Chondrocyte (in vitro differentiated cells): ENCODE results near the gene LMF1. TPM values are rescaled to one million over a fixed set of nuclear protein-coding genes. Genes with fewer than 3 reads are reported as not detected.
A peak's percentile ranks its signal among the peaks of the same experiment; 100 is the strongest.

ENCODE experiments used
- DNase-seq: peaks from one replicate; pipeline ENCODE4 v3.0.0; 2021; ENCODE audit warnings: mixed read lengths, low spot score
- H3K27ac Mint-ChIP-seq: one replicate; pipeline ENCODE4 v1.8.0; 2021; ENCODE audit warnings: mild to moderate bottlenecking, moderate library complexity, mixed read lengths; ENCODE audit not compliant: unreplicated experiment
- H3K27me3 Mint-ChIP-seq: 2 replicates; pipeline ENCODE4 v1.8.0; 2021; ENCODE audit warnings: low read depth, mixed read lengths
- H3K36me3 Mint-ChIP-seq: 2 replicates; pipeline ENCODE4 v1.8.0; 2021; ENCODE audit warnings: low read depth, mixed read lengths
- H3K4me1 Mint-ChIP-seq: 2 replicates; pipeline ENCODE4 v1.8.0; 2021; ENCODE audit warnings: low read depth, mild to moderate bottlenecking, mixed read lengths
- H3K4me3 Mint-ChIP-seq: one replicate; pipeline ENCODE4 v1.8.0; 2021; ENCODE audit warnings: mild to moderate bottlenecking, moderate library complexity, mixed read lengths; ENCODE audit not compliant: unreplicated experiment
- H3K9me3 Mint-ChIP-seq: 2 replicates; pipeline ENCODE4 v1.8.0; 2021; ENCODE audit warnings: low read depth, mixed read lengths
- CTCF ChIP-seq: fragments of 200-600 bp; sonication (generic); IDR thresholded peaks from 2 replicates; pipeline ENCODE4 v1.5.0; 2021; ENCODE audit warnings: antibody characterized with exemption, mild to moderate bottlenecking, moderate library complexity
- total RNA-seq: library from RNA; stranded (reverse); gene quantifications from 3 replicates; pipeline ENCODE4 v1.2.1, GENCODE V29; 2021

Gene LMF1
- total RNA-seq, 1 donor from 2014 or later: 21.6 TPM

DNA sequence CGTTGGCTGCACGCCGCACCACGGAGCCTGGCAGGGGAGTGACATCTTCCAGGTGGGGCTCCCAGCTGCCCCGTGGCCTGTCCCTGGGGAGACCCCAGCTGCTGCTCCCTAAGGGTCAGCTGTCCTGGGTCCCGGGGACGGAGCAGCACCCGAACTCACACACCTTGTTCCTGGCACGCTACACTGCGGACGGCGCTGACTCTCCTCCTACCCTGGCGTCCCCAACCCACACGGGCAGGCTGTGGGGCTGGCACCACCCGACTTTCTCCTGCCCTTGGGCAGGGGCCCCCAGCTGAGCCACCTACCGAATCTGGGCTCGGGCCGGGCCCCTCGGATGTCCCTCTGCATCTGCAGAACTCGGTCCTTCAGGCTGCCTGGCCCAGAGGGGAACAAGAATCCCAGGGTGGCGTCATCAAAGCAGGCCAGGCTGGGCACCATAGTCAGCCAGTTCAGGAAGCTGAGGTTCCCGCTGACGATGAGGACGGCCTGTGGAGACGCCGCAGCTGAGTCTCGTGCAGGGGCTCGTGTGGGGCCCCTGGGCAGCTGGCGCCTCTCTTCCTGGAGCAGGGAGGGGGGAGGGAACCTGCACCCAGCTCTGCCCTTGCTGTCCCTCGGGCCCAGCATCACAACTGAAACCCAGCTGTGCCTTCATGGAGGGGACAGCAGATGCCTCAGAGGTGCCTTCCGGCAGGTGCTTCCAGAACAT lies 99.8 kb downstream of the LMF1 start:
- H3K4me3 Mint-ChIP-seq: no peak overlapping the region
- H3K9me3 Mint-ChIP-seq: no peaks in the 10 kb centered on the region
- peaks cover 14% of the 10 kb centered on the region for H3K36me3 Mint-ChIP-seq
- no peak for TF ChIP-seq CTCF
- DNase-seq: peak; percentile 87
- H3K27me3 Mint-ChIP-seq: no peaks in the 10 kb centered on the region
- no peak overlapping the region for H3K27ac Mint-ChIP-seq
- no peaks in the 10 kb centered on the region for H3K4me1 Mint-ChIP-seq

DNA sequence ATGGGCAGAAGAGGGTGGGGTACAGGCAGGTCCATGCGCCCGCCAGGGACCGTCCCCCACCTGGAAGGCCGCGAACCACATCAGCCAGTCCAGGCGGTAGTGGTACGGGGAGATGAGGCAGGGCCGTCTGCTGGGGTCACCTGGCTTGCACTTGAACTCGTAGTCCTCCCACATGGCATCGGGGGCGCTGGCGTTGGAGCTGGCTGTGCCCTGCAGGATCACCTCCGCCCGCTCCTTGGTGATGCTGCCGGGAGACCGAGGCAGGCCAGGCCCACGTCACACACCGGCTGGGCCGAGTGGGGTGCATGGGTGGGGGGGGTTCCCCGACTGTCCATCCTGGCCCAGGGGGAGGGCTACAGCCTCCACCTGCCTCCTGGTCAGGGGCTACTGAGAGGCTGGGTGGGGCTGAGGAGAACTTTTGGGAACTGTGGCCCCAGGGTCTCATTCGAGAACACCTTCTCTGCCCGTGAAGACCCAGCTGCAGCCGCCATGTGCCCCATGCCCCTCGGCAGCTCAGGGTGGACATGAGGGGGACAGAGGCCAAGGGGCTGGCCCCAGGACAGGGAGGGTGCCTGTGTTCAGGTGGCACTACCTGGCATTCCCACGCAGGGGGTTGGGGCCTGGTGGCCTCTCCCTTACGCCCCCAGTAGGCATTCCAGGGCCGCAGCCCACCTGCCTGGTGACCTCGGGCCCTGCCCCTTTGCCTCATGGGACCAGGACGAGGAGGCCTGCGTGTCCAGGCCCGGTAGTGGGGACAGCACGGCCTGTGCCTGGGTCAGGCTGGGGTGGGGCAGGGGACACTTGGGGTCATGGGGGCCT lies 100.8 kb downstream of the LMF1 start:
- DNase-seq: peak; percentile 85
- no peaks in the 10 kb centered on the region for H3K9me3 Mint-ChIP-seq
- no peak overlapping the region for H3K27ac Mint-ChIP-seq
- no peak for TF ChIP-seq CTCF
- no peaks in the 10 kb centered on the region for H3K27me3 Mint-ChIP-seq
- H3K4me1 Mint-ChIP-seq: no peaks in the 10 kb centered on the region
- H3K4me3 Mint-ChIP-seq: no peak overlapping the region
- peaks cover 17% of the 10 kb centered on the region for H3K36me3 Mint-ChIP-seq

DNA sequence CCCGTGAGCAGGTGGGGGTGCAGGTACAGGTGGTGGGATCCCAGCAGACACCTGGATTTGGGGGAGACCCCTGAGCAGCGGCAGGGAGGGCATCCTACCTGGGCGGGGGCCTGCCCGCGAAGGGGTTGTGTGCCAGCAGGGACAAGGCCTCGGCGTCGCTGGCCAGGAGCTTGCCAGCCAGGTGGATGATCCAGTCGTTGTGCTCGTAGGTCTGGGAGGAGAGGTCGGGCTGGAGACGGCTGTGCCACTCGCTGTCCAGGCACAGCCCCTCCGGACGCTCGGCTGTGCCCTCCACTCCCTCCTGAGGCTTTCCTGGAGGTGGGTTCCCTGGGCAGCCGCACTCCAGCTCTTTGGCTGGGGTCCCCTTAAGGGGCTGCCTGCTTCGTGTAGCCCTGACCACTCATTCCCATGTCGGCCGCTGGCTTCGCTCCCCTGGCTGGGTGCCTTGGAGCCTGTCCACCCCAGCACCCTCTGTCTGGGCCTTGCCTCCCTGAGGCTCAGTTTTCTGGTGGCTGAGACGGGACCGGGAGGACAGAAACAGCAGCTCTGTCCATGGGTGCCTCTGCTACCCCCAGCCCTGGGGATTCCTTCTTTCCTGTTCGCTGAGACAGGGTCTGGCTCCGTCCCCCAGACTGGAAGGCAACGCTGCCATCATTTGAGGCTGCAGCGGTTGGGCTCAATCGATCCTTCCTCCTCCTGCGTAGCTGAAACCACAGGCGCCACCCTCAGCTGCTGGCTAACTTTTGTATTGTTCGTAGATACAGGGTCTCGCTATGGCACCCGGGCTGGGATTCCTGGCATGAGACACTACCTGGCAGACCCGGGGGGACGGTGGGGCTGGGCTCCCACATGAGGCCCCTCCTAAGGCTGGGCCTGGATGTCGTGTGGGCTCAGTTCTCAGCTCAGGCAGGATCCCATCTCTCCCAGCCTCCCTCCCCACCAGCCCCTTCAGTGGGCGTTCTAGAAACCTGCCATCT lies 101.7 kb downstream of the LMF1 start:
- Mint-ChIP-seq H3K4me3 (no peak overlapping the region), H3K27me3 (no peaks in the 10 kb centered on the region), H3K4me1 (no peaks in the 10 kb centered on the region), H3K9me3 (no peaks in the 10 kb centered on the region), H3K27ac (no peak overlapping the region), H3K36me3 (peaks cover 17% of the 10 kb centered on the region)
- peak; percentile 84 for DNase-seq
- no peak for TF ChIP-seq CTCF

- DNase-seq: peak; percentile 77
- H3K9me3 Mint-ChIP-seq: no peaks in the 10 kb centered on the region
- peaks cover 13% of the 10 kb centered on the region for H3K36me3 Mint-ChIP-seq
- H3K27ac Mint-ChIP-seq: no peak overlapping the region
- TF ChIP-seq CTCF: no peak
- H3K4me3 Mint-ChIP-seq: no peak overlapping the region
- no peaks in the 10 kb centered on the region for H3K27me3 Mint-ChIP-seq
- no peaks in the 10 kb centered on the region for H3K4me1 Mint-ChIP-seq
Observed at GRCh38 chr16:868386-868755, 102.4 kb downstream of the LMF1 start.
